Astrocyte (in vitro differentiated cells and primary cell): ENCODE data around the gene PRMT2. TPM values are rescaled to one million over a fixed set of nuclear protein-coding genes. Genes with fewer than 3 reads are reported as not detected.

Experiments used
- DNase-seq: peaks from one replicate; pipeline ENCODE4 v3.0.0-alpha.2; 2010; ENCODE audit warnings: low read depth
- FAIRE-seq: peaks from 2 replicates; lab custom pipeline; 2011; peaks lifted over from hg19 to GRCh38; lab: Jason Lieb, UNC
- H2AFZ ChIP-seq: 2 replicates; pipeline ENCODE4 v1.6.0; 2012; ENCODE audit warnings: low read depth, low read length, inconsistent platforms
- H3K27ac ChIP-seq: 2 replicates; pipeline ENCODE4 v1.5.1; 2011; ENCODE audit warnings: low read depth, low read length, inconsistent platforms
- H3K27me3 ChIP-seq: 2 replicates; pipeline ENCODE4 v1.6.0; 2011; ENCODE audit warnings: low read length, inconsistent platforms; ENCODE audit not compliant: insufficient read depth
- H3K36me3 ChIP-seq: 2 replicates; pipeline ENCODE4 v1.5.1; 2011; ENCODE audit warnings: low read length, inconsistent platforms; ENCODE audit not compliant: insufficient read depth
- H3K4me1 ChIP-seq: 2 replicates; pipeline ENCODE4 v1.5.1; 2011; ENCODE audit warnings: low read length, inconsistent platforms; ENCODE audit not compliant: insufficient read depth
- H3K4me2 ChIP-seq: 2 replicates; pipeline ENCODE4 v1.6.0; 2012; ENCODE audit warnings: low read length, inconsistent platforms
- H3K4me3 ChIP-seq: 2 replicates; pipeline ENCODE4 v1.5.1; 2011; ENCODE audit warnings: low read depth, mild to moderate bottlenecking, low read length, inconsistent platforms; ENCODE audit not compliant: insufficient read depth
- H3K79me2 ChIP-seq: 2 replicates; pipeline ENCODE4 v1.6.0; 2012; ENCODE audit warnings: mild to moderate bottlenecking, low read length, inconsistent platforms; ENCODE audit not compliant: insufficient read depth
- H3K9ac ChIP-seq: 2 replicates; pipeline ENCODE4 v1.6.0; 2012; ENCODE audit warnings: mild to moderate bottlenecking, low read length, inconsistent platforms
- H3K9me3 ChIP-seq: 2 replicates; pipeline ENCODE4 v1.5.1; 2012; ENCODE audit warnings: low read depth, mild to moderate bottlenecking, low read length, inconsistent platforms; ENCODE audit not compliant: insufficient read depth
- H4K20me1 ChIP-seq: 2 replicates; pipeline ENCODE4 v1.6.0; 2012; ENCODE audit warnings: low read length, inconsistent platforms; ENCODE audit not compliant: insufficient read depth
- H3K27ac Mint-ChIP-seq: one replicate; pipeline ENCODE4 v1.8.0; 2021; ENCODE audit warnings: mild to moderate bottlenecking, mixed read lengths; ENCODE audit not compliant: unreplicated experiment
- H3K27me3 Mint-ChIP-seq: one replicate; pipeline ENCODE4 v1.8.0; 2021; ENCODE audit warnings: low read depth, mixed read lengths; ENCODE audit not compliant: unreplicated experiment
- H3K36me3 Mint-ChIP-seq: one replicate; pipeline ENCODE4 v1.8.0; 2021; ENCODE audit warnings: low read depth, mixed read lengths; ENCODE audit not compliant: unreplicated experiment
- H3K4me1 Mint-ChIP-seq: one replicate; pipeline ENCODE4 v1.8.0; 2021; ENCODE audit warnings: low read depth, mixed read lengths; ENCODE audit not compliant: unreplicated experiment
- H3K4me3 Mint-ChIP-seq: one replicate; pipeline ENCODE4 v1.8.0; 2021; ENCODE audit warnings: mild to moderate bottlenecking, moderate library complexity, mixed read lengths; ENCODE audit not compliant: unreplicated experiment
- H3K9me3 Mint-ChIP-seq: one replicate; pipeline ENCODE4 v1.8.0; 2021; ENCODE audit warnings: mild to moderate bottlenecking, mixed read lengths; ENCODE audit not compliant: unreplicated experiment
- EZH2 ChIP-seq: IDR thresholded peaks from 2 replicates; pipeline ENCODE4 v1.6.1; 2012; ENCODE audit warnings: mild to moderate bottlenecking, low read length, inconsistent platforms; ENCODE audit not compliant: insufficient read depth
- total RNA-seq: library from RNA; stranded (reverse); gene quantifications from 2 replicates; pipeline ENCODE4 v1.2.1, GENCODE V29; 2021
- TF ChIP-seq, protein P1 (sequence below): IDR thresholded peaks from 2 replicates; pipeline ENCODE4 v1.5.1; 2011; ENCODE audit warnings: low read depth, mild to moderate bottlenecking, inconsistent platforms, low read length, moderate library complexity; ENCODE audit not compliant: insufficient read depth

PRMT2 gene
- total RNA-seq, 1 donor from 2014 or later = 106 TPM

DNA sequence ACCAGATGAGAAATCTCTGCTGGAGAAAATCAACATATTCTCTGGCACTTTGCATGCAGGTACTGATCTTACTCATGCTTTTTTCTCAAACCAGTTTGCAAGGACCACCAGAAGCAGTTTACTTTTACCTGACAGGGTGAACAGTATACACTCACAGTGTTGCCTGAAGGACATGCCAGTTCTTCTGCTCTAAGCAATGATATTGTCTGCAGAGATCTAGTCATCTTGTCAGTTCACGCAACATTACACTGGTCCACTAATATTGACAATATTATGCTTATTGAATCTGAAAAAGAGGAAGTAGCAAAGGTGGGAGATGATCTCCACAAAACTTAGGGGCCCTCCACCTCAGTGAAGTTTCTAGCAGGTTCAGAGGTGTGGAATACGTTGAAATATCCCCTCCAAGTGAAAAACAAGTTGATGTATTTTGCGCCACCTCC is 26.8 kb upstream of the PRMT2 start:
- Mint-ChIP-seq H3K9me3 (no peaks in the 10 kb centered on the region), H3K36me3 (peaks cover 3% of the 10 kb centered on the region), H3K4me3 (no peak overlapping the region), H3K4me1 (no peaks in the 10 kb centered on the region), H3K27ac (no peak overlapping the region), H3K27me3 (no peaks in the 10 kb centered on the region)
- Histone ChIP-seq H3K9ac (no peak overlapping the region), H3K4me2 (no peak overlapping the region), H2AFZ (no peak overlapping the region), H3K4me3 (no peak overlapping the region), H3K36me3 (no peaks in the 10 kb centered on the region), H4K20me1 (no peaks in the 10 kb centered on the region), H3K79me2 (no peaks in the 10 kb centered on the region), H3K4me1 (no peaks in the 10 kb centered on the region), H3K27ac (no peak overlapping the region), H3K9me3 (no peaks in the 10 kb centered on the region), H3K27me3 (peaks cover 3% of the 10 kb centered on the region)
- DNase-seq = no peak
- no peak for FAIRE-seq
- no peak for TF ChIP-seq EZH2
- TF ChIP-seq, protein P1, sequence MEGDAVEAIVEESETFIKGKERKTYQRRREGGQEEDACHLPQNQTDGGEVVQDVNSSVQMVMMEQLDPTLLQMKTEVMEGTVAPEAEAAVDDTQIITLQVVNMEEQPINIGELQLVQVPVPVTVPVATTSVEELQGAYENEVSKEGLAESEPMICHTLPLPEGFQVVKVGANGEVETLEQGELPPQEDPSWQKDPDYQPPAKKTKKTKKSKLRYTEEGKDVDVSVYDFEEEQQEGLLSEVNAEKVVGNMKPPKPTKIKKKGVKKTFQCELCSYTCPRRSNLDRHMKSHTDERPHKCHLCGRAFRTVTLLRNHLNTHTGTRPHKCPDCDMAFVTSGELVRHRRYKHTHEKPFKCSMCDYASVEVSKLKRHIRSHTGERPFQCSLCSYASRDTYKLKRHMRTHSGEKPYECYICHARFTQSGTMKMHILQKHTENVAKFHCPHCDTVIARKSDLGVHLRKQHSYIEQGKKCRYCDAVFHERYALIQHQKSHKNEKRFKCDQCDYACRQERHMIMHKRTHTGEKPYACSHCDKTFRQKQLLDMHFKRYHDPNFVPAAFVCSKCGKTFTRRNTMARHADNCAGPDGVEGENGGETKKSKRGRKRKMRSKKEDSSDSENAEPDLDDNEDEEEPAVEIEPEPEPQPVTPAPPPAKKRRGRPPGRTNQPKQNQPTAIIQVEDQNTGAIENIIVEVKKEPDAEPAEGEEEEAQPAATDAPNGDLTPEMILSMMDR = no peak

GRCh38 chr21:46610018-46610701 is 25.3 kb upstream of the PRMT2 start:
- H3K4me3 ChIP-seq = no peak overlapping the region
- FAIRE-seq (no peak), DNase-seq (no peak)
- no peaks in the 10 kb centered on the region for H3K4me1 ChIP-seq
- no peak overlapping the region for H3K4me3 Mint-ChIP-seq
- H3K4me2 ChIP-seq = no peak overlapping the region
- H3K27ac Mint-ChIP-seq = no peak overlapping the region
- H4K20me1 ChIP-seq = no peaks in the 10 kb centered on the region
- H3K36me3 Mint-ChIP-seq = peaks cover 3% of the 10 kb centered on the region
- peaks cover 3% of the 10 kb centered on the region for H3K27me3 ChIP-seq
- H3K9me3 ChIP-seq = no peaks in the 10 kb centered on the region
- no peak overlapping the region for H2AFZ ChIP-seq
- no peaks in the 10 kb centered on the region for H3K4me1 Mint-ChIP-seq
- no peaks in the 10 kb centered on the region for H3K36me3 ChIP-seq
- no peak overlapping the region for H3K9ac ChIP-seq
- TF ChIP-seq EZH2 = no peak
- TF ChIP-seq, protein P1 = no peak
- no peaks in the 10 kb centered on the region for H3K27me3 Mint-ChIP-seq
- H3K79me2 ChIP-seq = no peaks in the 10 kb centered on the region
- H3K27ac ChIP-seq = no peak overlapping the region
- H3K9me3 Mint-ChIP-seq = peaks cover 2% of the 10 kb centered on the region

GRCh38 chr21:46613391-46613790 is 22.1 kb upstream of the PRMT2 start:
- Histone ChIP-seq H3K9ac (no peak overlapping the region), H4K20me1 (no peaks in the 10 kb centered on the region), H3K27ac (no peak overlapping the region), H3K4me3 (no peak overlapping the region), H2AFZ (no peak overlapping the region), H3K4me1 (no peaks in the 10 kb centered on the region), H3K9me3 (no peaks in the 10 kb centered on the region), H3K79me2 (no peaks in the 10 kb centered on the region), H3K4me2 (no peak overlapping the region), H3K27me3 (no peaks in the 10 kb centered on the region), H3K36me3 (no peaks in the 10 kb centered on the region)
- FAIRE-seq (no peak), DNase-seq (no peak)
- H3K27ac Mint-ChIP-seq = no peak overlapping the region
- H3K36me3 Mint-ChIP-seq = peaks cover 3% of the 10 kb centered on the region
- no peaks in the 10 kb centered on the region for H3K4me1 Mint-ChIP-seq
- H3K4me3 Mint-ChIP-seq = no peak overlapping the region
- peaks cover 6% of the 10 kb centered on the region for H3K9me3 Mint-ChIP-seq
- TF ChIP-seq EZH2 = no peak
- TF ChIP-seq, protein P1 = no peak
- no peaks in the 10 kb centered on the region for H3K27me3 Mint-ChIP-seq
